ENCODE measurements around the gene EDA. TPM values are rescaled to one million over a fixed set of nuclear protein-coding genes. Genes with fewer than 3 reads are reported as not detected.

Gene EDA
- total RNA-seq, 1 experiment from 2014 or later = 1.1 TPM

GRCh38 chrX:69906447-69906846 lies 290.5 kb downstream of the EDA start:
- Mint-ChIP-seq H3K27ac (ENCODE audit: low read depth, unreplicated experiment) (no peak overlapping the region), H3K4me3 (ENCODE audit: unreplicated experiment) (no peak overlapping the region), H3K4me1 (ENCODE audit: insufficient read depth, unreplicated experiment) (no peaks in the 10 kb centered on the region), H3K27me3 (ENCODE audit: insufficient read depth, unreplicated experiment) (peaks cover 71% of the 10 kb centered on the region), H3K36me3 (ENCODE audit: insufficient read depth, unreplicated experiment) (no peaks in the 10 kb centered on the region), H3K9me3 (ENCODE audit: unreplicated experiment) (no peaks in the 10 kb centered on the region)
- ChIA-PET POLR2A (interaction anchor here (0.6 kb wide), 1 partner anchor 1696 kb away, joined by 3 read pairs; no protein-coding TSS in a partner anchor), CTCF (no interaction called here)
- intact Hi-C loops (cut with micrococcal nuclease) = no loop called here
- BruUV-seq (replicated peaks) = no TSS peak
- no peak for TF ChIP-seq CTCF (IDR thresholded peaks at IDR 0.05; ENCODE audit: unreplicated experiment)
- DNase-seq (ENCODE audit: unreplicated experiment) = no peak

- Mint-ChIP-seq H3K27me3 (ENCODE audit: insufficient read depth, unreplicated experiment) (peaks cover 9% of the 10 kb centered on the region), H3K27ac (ENCODE audit: low read depth, unreplicated experiment) (no peak overlapping the region), H3K9me3 (ENCODE audit: unreplicated experiment) (peaks cover 13% of the 10 kb centered on the region), H3K4me1 (ENCODE audit: insufficient read depth, unreplicated experiment) (no peaks in the 10 kb centered on the region), H3K36me3 (ENCODE audit: insufficient read depth, unreplicated experiment) (no peaks in the 10 kb centered on the region), H3K4me3 (ENCODE audit: unreplicated experiment) (no peak overlapping the region)
- DNase-seq (ENCODE audit: unreplicated experiment) = no peak
- TF ChIP-seq CTCF (IDR thresholded peaks at IDR 0.05; ENCODE audit: unreplicated experiment) = no peak
- no TSS peak for BruUV-seq (replicated peaks)
- ChIA-PET POLR2A (no interaction called here), CTCF (no interaction called here)
- intact Hi-C loops (cut with micrococcal nuclease) = no loop called here
Measured at GRCh38 chrX:69914781-69915180, 298.9 kb downstream of the EDA start.

GRCh38 chrX:69919749-69920148 lies 303.8 kb downstream of the EDA start:
- H3K27me3 Mint-ChIP-seq (ENCODE audit: insufficient read depth, unreplicated experiment) = no peaks in the 10 kb centered on the region
- no peaks in the 10 kb centered on the region for H3K4me1 Mint-ChIP-seq (ENCODE audit: insufficient read depth, unreplicated experiment)
- no peak for TF ChIP-seq CTCF (IDR thresholded peaks at IDR 0.05; ENCODE audit: unreplicated experiment)
- H3K36me3 Mint-ChIP-seq (ENCODE audit: insufficient read depth, unreplicated experiment) = no peaks in the 10 kb centered on the region
- no TSS peak for BruUV-seq (replicated peaks)
- intact Hi-C loops (cut with micrococcal nuclease) = no loop called here
- H3K9me3 Mint-ChIP-seq (ENCODE audit: unreplicated experiment) = peaks cover 3% of the 10 kb centered on the region
- DNase-seq (ENCODE audit: unreplicated experiment) = no peak
- H3K4me3 Mint-ChIP-seq (ENCODE audit: unreplicated experiment) = no peak overlapping the region
- POLR2A ChIA-PET = no interaction called here
- CTCF ChIA-PET = interaction anchor here (0.6 kb wide), 1 partner anchor 9 kb away, joined by 3 read pairs; no protein-coding TSS in a partner anchor
- H3K27ac Mint-ChIP-seq (ENCODE audit: low read depth, unreplicated experiment) = no peak overlapping the region

- H3K9me3 Mint-ChIP-seq (ENCODE audit: unreplicated experiment) = no peaks in the 10 kb centered on the region
- ChIA-PET CTCF (no interaction called here), POLR2A (no interaction called here)
- BruUV-seq (replicated peaks) = no TSS peak
- no peak overlapping the region for H3K4me3 Mint-ChIP-seq (ENCODE audit: unreplicated experiment)
- no peak for TF ChIP-seq CTCF (IDR thresholded peaks at IDR 0.05; ENCODE audit: unreplicated experiment)
- intact Hi-C loops (cut with micrococcal nuclease) = no loop called here
- H3K36me3 Mint-ChIP-seq (ENCODE audit: insufficient read depth, unreplicated experiment) = peaks cover 5% of the 10 kb centered on the region
- H3K27ac Mint-ChIP-seq (ENCODE audit: low read depth, unreplicated experiment) = no peak overlapping the region
- peaks cover 38% of the 10 kb centered on the region for H3K27me3 Mint-ChIP-seq (ENCODE audit: insufficient read depth, unreplicated experiment)
- no peaks in the 10 kb centered on the region for H3K4me1 Mint-ChIP-seq (ENCODE audit: insufficient read depth, unreplicated experiment)
- no peak for DNase-seq (ENCODE audit: unreplicated experiment)
Measured at GRCh38 chrX:69932323-69932722, 316.4 kb downstream of the EDA start.
